ENCODE data around the gene NUCKS1.

DNA sequence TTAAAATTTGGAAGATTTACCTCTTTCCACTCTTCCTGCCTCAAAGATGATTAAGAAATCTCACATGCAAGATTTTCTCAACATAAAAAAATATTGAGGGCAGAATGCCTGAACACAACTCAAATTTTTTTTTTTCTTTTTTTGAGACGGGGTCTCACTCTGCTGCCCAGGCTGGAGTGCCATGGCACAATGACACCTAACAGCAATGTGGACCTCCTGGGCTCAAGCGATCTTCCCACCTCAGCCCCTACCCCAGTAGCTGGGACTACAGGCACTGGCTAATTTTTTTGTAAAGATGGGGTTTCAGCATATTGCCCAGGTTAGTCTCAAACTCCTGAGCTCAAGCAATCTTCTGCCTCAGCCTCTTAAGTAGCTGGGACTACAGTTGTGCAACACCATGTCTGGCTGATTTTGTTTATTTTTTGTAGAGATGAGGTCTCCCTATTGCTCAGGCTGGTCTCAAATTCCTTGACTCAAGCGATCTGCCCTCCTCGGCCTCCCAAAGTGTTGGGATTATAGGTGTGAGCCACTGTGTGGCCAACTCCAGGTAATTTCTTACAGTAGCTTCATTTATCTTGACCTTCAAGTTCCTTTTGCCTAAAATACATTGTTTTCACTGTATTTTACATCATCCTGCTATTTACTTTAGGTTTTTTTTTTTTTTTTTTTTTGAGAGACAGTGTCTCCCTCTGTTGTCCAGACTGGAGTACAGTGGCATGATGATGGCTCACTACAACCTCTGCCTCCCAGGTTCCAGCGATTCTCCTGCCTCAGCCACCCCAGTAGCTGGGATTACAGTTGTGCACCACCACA lies 10.4 kb downstream of the NUCKS1 start:
- TF ChIP-seq, protein P1, sequence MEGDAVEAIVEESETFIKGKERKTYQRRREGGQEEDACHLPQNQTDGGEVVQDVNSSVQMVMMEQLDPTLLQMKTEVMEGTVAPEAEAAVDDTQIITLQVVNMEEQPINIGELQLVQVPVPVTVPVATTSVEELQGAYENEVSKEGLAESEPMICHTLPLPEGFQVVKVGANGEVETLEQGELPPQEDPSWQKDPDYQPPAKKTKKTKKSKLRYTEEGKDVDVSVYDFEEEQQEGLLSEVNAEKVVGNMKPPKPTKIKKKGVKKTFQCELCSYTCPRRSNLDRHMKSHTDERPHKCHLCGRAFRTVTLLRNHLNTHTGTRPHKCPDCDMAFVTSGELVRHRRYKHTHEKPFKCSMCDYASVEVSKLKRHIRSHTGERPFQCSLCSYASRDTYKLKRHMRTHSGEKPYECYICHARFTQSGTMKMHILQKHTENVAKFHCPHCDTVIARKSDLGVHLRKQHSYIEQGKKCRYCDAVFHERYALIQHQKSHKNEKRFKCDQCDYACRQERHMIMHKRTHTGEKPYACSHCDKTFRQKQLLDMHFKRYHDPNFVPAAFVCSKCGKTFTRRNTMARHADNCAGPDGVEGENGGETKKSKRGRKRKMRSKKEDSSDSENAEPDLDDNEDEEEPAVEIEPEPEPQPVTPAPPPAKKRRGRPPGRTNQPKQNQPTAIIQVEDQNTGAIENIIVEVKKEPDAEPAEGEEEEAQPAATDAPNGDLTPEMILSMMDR (conservative IDR thresholded peaks at IDR 0.05 in 1 of 2, IDR thresholded peaks at IDR 0.05 in 1 of 2; ENCODE audit: low read depth in 1 of 2, low read length in 2 of 2): peak; percentile 14 to 44
- TF ChIP-seq EZH2 (IDR thresholded peaks at IDR 0.05; ENCODE audit: low read length, missing control alignments): no peak

Data from fibroblast of lung (primary cell).